ENCODE results near the gene GNA12. TPM values are rescaled to one million over a fixed set of nuclear protein-coding genes. Genes with fewer than 3 reads are reported as not detected.

Gene GNA12
- total RNA-seq, 1 donor from 2014 or later, result 31.7 TPM

DNA sequence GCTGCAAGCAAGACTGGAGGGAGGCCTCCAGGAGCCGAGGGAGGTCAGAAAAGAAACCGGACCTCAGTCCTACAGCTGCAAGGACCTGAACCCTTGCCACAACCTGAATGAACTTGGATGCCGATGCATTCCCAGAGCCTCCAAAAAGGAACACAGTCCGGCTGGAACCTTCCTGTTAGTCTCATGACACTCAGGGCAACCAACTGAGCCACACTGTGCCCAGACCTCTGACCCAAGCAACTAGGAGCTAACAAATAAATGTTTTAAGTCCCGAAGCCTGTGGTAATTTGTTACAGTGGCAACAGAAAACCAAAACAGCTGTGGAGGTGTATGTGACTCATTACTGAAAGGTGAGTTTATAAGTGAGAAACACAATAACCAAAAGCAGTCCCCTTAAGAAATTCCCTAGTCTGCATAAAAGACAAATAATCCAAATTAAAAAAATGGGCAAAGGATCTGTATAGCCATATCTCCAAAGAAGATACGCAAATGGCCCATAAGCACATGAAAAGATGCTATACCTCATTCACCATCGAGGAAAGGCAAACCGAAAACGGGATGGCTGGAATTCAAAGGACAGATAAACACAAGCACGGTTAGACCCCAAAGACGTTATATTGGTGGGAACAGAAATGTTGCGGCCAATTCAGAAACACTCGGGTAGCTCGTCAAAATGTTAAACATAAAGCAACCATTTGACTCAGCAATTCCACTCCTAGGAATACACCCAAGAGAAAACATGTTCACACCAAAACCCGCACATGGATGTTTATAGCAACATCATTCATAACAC lies 24.8 kb downstream of the GNA12 start:
- intact Hi-C loops (cut with micrococcal nuclease), result no loop called here

DNA sequence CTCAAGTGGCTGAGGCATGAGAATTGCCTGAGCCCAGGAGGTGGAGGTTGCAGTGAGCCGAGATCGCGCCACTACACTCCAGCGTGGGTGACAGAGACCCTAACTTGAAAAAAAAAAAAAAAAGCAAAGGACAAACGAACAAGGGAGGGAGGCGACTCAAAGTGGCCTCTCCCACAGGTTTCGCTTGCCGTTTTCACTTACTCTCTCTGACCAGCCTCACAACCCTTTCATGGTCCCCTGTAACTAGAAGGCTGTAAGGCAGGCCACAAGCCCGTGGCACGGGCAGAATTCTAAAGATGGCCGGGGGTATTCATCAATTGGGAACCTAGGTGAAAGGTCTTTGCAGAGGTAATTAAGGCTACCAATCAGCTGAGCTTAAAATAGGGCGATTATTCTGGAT lies 25.5 kb downstream of the GNA12 start:
- intact Hi-C loops (cut with micrococcal nuclease), result no loop called here

DNA sequence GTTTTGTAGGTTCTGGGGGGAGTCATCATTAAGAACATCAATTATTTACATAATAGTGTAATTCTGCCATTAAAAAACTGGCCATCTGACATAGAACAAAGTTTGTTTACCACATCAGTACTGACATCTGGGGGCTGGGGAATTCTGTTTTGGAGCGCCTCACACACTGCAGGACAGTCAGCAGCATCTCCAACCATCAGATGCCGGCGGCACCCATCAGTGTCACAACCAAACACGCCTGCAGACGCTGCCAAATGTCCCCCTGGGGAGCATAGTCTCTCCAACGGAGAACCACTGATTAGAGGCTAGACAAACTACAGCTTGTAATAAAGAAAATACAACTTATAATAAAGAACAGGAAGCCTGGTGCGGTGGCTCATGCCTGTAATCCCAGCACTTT lies 26.0 kb downstream of the GNA12 start:
- intact Hi-C loops (cut with micrococcal nuclease), result no loop called here

DNA sequence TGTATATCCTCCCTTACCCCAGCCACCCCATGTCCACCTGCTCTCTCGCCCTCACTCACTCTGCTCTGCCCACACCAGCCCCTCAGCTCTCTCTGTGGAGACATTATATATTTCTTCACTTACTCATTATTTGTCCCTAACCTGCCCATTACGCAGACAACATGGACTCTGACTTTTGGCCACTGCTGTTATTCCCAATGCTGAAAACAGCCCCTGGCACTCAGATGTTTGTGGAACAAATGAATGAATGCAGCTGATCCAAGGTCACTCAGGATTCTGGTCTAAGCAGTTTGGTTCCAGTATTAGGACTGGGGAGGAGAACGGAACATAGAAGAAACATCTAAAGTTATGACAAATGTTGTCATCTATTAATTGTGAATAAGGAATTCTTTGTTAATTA lies 26.7 kb downstream of the GNA12 start:
- intact Hi-C loops (cut with micrococcal nuclease), result no loop called here

DNA sequence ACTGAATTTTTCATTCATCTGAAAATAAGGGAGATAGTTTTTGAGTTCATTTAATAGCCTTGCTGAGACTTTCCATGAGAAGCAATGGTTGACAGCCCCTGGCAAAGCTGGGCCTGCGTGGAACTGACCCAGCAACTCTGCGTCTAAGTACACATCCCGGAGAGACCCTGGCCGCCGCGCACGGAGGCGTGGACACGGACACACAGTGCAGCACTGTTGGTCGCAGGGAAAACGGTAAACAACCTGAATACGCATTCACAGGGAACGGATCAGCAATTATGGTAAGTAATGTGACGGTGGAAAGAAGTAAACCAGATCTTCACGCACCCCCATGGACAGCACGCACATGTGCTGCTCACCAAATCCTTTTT lies 28.2 kb downstream of the GNA12 start:
- intact Hi-C loops (cut with micrococcal nuclease), result no loop called here

DNA sequence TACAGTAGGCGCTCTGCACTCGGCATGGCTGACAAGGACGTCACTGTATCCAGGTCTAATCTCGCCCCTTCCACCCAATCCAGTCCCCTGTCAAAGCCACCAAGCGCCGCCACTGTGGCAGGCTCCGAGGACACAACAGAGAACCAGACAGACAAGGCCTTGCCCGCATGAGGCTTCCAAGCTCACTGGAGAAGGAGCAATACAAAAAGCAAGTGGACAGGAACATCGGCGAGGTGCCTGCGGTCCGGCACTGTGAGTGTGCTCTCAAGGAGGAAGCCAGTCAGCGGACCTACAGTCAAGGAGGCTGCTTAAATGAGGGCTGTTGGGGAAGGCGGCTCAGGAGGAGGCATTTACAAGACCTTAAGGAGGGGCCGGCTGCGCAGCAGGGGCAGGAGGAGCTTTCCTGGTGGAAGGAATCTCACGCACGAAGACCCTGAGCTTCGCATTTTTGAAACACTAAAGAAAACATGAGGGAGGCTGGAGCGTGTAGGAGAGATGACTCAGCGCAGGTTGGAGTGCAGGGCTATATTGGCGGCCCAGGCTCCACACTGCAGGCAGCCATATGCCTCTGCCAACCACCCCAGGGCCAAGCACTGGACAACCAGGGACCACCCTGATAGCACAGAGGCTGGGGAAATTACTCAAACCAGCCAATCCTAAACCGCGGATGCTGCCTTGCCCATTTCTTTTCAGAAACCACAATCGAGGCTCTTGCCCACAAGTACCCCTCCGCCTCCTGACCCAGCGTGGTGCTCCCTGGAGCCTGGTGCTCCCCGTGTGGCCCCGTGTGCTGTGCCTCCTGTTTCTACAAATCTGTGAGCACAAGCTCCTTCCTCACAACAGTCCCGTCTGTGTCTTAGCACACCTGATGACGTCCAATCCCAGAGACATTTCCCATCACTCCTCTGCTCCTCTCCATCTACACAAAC lies 28.9 kb downstream of the GNA12 start:
- intact Hi-C loops (cut with micrococcal nuclease), result no loop called here

DNA sequence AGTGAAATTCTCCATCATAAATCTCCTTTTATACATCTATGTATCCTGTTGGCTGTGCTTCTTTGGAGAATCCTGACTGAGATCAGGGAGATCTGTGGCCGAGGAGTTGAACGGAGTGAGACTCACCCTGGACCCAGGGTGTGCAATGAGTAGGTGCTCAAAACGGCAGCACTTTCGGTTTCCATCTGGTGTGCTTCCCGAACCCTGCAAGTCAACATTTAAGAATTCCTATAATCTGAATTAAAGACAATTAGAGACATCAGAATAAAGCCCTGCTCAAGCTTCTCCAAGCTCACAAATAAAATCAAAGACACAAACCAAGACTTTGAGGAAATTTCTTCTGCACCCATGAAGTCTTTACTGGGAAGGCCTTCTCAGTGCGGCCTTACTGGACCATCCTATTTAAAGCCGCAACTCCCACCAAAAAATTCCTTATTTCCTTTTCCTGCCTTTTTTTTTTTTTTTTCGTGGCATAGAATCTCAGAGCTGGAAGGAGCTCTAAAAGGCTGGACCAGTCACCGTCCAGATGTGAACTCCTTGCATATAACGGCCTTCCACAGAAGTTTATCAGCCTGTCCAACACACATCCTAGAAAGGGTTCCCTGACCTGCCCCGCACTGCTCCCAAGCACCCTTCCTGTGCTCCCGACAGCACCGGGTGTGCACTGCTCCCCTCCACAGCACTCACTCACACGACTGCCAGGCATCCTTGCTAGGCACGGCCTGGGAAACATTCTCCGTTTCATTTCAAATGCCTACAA lies 29.7 kb downstream of the GNA12 start:
- intact Hi-C loops (cut with micrococcal nuclease), result no loop called here

DNA sequence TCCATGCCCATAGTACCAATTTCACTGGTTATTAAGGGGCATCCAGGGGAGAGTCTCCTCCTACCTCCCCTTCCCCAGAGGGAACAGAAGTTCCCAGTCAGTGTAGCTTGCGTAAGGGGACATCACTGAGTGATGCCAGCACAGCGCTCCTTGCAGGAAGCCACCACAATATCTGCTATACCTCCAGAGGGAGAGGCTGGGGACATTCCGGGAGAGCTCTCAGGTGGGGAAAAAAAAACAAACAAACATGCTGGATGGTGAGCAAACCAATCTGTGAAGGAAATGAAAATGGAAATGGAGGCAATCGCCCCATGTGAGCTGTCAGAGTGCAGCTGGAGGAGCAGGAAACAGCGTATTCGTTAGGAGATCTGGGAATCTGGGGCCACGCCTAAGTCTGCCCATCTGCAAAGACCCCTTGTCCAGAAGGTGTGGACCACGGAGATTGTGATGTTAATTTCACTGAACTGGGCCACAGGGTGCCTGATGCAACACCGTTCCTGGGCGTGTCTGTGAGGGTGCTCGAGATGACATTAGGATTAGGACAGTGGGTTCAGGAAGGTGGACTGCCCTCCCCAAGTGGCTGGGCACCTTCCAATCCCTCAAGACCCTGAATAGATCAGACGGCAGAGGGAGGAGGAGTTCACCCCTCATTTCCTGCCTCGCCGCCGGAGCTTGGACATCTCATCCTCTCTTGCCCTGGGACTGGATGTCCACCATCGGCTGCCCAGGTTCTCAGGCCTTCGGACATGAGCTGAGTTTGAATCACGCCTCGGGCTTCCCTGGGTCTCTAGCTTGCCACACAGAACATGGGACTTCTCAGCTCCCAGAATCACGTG lies 30.5 kb downstream of the GNA12 start:
- intact Hi-C loops (cut with micrococcal nuclease), result no loop called here

DNA sequence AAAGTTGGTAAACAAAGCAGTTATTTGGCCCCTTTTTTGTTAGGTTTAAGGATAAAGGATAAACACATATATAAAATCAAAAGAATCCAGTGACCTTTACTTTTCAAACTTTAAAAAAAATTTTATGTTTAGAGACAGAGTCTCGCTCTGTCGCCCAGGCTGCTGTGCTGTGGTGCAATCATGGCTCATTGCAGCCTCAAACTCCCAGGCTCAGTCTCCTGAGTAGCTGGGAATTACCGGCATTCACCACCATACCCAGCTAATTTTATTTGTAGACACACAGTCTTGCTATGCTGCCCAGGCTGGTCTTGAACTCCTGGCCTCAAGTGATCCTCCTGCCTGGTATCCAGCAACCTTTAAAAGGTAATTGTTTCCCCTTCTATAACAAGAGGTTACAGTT lies 31.3 kb downstream of the GNA12 start:
- intact Hi-C loops (cut with micrococcal nuclease), result no loop called here

DNA sequence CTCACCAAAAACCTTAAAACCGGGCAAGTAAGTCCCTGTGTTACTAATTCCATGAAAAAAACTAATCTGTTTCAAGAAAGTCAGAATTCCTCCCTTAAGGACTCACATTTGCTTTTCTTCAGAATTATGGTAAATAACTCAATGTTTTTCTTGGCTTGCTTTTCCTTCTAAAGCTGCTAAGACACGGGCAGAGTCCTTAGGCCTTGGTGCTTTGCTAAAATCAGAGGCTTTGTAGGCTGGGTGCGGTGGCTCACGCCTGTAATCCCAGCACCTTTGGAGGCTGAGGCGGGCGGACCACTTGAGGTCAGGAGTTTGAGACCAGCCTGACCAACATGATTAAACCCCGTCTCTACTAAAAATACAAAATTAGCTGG lies 32.0 kb downstream of the GNA12 start:
- intact Hi-C loops (cut with micrococcal nuclease), result no loop called here

DNA sequence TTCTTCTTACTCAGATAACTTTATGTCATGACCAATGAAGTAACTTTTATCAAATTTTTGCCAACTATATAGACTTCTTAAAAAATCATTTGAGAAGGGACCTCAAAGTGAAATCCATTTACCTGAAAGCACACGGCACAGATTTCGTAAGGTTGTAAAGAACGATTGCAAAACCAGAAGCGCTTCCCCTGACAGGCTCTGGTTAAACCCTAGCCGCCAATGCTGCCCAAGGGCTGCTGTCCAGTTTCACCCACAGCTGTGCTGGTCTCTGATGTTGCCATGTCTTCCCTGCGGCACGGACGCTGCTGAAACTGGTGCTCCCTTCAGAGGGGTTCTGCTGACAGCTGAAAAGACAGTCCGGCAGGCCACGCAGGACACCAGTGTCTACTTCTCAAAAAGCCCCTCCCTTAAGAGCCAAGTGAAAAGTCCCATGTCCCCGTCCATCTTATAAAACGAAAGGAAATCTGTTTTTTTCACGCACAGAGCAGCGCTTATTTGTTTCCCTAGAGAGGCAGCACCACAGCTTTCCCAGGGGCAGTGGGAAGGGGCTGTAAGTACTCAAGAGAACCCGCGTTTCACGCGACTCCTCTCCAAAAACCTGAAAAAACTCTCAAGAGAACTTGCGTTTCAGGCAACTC lies 32.5 kb downstream of the GNA12 start:
- intact Hi-C loops (cut with micrococcal nuclease), result no loop called here

DNA sequence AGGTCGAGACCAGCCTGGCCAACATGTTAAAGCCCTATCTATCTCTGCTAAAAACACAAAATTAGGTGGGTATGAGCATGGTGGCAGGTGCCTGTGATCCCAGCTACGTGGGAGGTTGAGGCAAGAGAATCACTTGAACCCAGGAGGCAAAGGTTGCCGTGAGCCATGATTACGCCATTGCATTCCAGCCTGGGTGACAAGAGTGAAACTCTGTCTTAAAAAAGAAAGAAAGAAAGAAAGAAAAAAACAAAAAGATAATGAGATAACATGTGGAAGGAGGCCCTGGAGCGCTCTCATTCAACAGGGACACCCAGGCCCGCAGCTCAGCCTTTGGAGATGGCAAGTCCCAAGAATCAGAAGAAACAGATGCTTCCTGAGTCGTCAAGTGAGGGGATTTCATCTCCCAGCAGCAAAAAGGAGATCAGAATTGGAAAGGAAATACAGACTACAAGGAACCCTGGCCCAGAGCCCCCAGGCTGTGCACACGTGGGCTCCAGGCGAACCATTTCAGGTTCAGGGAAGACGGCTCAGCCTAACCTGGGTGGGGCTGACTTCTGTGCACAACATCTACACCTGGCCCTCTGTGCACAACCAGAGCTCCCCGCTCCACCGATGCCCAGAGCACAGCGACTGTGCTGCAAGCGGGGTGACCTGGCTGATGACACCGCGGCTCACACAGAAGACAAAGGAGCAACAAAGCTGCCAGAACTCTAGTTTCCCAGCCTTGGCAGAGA lies 33.3 kb downstream of the GNA12 start:
- intact Hi-C loops (cut with micrococcal nuclease), result no loop called here

DNA sequence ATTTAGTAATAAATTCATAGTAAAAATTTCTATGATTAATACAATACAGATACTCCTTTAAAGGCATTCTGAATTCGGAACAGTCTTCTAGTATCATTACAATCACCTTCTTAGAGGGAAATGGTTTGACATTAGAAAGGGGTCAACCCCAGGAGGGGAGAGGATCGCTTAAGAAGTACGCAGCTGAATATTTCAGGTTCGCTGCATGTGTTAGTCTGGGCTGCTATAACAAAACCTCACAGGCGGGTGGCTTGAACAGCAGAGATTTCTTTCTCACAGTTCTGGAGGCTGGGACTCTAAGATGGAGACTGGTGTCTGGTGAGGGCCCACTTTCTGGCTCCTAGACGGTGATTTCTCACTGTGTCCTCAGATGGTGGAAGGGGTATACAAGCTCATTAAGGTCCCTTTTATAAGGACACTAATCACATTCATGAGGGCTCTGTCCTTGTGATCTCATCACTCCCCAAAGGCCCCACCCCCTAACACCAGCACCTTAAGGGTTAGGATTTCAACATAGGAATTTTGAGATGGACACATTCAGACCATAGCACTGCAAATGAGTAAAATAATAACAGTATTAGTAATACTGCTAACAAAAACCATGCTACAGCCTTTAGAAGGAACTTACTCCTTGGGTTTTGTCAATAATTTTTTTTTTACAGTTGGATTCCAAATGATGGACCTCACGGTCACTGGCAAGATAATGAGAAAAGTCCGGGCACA lies 34.0 kb downstream of the GNA12 start:
- intact Hi-C loops (cut with micrococcal nuclease), result no loop called here

DNA sequence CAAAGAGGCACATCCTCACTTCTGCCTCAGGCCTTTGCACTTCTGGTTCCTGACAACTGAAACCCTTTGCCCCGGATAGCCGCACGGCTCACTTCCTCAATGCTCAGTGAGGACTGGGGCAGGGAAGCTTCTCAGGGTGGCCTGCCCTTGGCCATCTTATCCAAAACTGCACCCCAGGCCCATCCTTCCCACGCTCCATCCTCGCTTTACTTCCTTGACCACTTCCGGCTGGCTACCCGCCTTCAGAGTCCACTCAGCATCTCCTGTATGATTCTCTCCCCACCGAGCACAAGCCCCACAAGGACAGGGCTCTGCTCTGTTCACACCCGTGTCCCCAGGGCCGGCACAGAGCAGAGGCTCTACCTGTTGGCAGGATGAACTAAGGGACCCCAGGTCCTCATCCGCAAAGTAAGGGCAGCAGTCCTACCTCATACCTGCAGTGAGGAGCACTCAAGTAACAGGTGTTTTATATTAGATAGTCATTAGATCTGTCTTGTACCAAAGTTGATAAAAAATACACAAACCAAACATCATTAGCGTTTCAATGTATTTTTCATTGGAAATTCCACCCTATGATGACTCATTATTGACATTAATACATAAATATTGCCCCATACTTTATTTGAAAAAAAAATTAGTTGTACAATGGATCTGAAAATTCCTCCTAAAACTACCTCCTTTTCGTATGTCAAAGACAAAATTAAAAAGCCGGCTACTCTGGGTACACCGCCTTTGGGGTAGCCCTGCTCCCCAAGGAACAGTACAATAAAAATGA lies 35.0 kb downstream of the GNA12 start:
- intact Hi-C loops (cut with micrococcal nuclease), result no loop called here

DNA sequence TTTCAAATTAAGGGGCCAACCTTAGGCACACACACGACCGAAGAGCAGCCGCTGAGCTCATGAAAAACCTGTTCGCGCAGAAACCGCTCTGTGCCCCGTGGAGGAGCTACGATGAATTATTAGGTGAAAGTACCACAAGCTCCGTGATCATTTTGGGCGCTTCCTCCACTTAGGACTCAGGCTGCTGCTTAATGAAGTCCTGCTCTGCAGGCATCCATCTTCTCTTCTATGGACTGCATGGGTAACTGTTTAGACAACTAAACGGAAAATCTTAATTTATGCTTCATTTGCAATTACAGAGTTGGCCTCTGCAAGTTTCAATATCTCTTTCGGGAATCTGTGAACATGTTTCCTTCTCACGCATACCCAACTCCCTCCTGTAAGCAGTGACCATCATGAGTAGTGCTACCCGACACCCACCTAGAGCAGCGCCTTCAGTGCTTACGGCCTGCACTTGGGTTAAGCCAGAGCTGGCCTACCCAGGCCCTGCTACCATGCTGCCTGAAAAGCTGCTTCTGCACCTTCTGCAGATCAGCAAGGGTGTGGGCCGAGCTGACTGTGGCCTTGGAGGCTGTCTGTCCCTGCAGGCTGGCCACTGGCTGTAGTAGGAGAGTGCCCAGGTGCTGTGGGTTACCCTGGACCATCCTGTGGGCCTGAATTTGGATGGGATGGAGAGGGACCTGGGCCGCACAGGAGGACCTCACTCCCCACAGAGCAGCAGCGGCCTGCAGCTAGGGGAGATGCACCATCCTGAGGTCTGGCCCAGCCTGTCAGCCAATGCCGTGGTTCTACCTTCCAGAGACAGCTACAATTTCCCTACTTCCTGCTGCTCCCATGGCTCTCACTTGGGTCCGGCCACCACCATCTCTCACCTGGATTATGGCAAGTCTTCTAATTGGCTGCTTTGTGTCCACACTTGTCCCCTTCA lies 36.0 kb downstream of the GNA12 start:
- intact Hi-C loops (cut with micrococcal nuclease), result no loop called here

DNA sequence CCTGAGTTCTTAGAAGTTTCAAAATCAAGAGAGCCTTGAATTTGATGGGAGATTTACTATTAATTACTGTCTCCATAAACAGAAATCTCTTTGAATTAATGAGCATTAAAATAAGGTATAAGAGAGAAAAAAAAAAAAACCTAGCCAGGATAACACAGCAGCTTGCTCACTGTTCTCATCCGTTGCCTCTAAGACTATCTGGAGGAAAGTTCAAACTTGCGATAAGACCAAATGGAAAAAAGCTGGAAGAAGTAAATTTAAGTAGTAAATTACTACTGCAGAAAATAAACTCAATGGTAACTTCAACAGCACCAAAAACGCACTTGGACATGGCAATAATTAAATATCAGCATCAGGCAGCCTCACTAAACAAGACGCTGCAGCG lies 36.7 kb downstream of the GNA12 start:
- intact Hi-C loops (cut with micrococcal nuclease), result no loop called here

DNA sequence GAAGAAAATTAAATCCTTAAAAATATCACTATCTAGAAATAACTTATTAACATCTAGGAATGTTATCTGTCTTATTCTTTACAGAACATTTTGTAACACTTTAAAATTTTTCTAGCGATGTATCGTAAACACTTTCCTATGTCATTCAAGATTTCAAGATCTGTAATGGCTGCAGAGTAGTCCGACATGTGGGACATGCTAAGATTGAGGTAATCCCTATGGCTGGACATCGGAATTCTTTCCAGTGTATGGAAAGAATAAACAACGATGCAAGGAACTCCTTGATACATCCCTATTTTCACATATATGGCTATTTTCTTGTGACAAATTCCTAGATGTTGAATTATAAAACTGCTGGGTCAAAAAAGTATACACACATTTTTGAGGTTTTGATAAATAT lies 37.5 kb downstream of the GNA12 start:
- intact Hi-C loops (cut with micrococcal nuclease), result no loop called here

Data from T-helper 1 cell treated with Interleukin-12 subunit alpha and Interleukin-12 subunit beta and Interleukin-4 antibody, amounts not matched to agents 30 ng/mL and 1 ng/mL, for 36 hours (primary cell).